ENCODE data around the gene CDKN2AIPNL.
"Not testable (repeated sequence)": the region's sequence is repeated elsewhere in the genome, so short reads cannot be mapped to it uniquely, and the experiment has no call there.

CDKN2AIPNL gene

DNA sequence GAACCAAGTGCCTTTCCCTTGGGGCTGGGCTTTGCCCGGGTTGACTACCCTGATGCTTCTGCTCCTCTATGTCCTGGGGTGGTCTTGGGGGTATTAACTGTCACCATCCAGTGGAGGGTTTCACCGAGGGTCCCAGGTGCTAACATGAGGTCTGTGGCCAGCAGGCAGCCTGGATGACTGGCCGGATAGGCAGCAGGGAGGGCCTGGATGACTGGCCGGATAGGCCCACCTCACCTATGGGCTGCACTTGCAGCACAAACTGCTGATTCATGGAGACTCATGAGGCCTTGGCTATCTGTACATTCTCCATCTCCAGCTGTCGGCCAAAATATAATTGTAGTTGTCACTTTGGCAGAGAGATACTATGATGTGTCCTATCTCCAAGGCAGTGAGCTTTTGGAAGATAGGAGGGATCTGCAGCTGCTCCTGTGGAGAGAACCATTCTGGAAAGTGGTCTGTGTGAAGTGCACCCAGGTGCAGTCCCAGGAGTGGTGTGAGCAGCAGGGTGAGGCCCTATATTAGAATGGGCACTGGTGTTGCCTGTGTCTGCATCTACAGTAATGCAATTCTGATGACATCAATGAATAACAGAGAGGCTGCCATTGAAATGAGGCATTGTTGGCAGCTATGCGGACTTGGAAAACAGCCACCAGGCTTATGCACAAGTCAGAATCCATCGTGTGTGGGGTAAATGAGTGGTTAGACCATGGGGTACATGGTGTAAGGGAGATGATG lies 26.3 kb upstream of the CDKN2AIPNL start:
- no peak for DNase-seq

DNA sequence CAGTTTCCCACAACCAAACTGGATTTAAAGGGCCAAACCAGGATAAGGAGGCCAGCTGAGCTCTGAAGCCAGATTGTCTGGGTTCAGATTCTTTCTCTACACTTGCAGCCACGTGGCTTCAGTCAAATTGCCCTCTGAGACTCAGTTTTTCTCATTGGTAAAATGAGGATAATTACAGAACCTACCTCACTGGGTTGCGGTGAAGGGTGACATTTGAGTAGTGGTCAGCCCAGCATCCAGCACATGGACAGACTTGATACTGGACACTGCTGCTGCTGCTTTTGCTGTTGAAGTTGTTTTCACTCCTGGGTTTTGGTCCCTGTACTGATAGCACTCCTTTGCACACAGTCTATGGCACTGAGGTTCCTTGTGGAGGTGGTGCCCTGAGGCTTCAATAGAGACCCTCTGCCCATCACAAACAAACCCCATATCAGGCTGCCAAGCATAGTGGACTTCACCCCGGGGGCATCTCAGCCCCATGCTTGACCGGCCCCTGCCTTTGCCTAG lies 25.7 kb upstream of the CDKN2AIPNL start:
- DNase-seq: no peak

GRCh38 chr5:134436523-134437339 lies 25.1 kb upstream of the CDKN2AIPNL start:
- DNase-seq: peak in 1 of 2 experiments; percentile 63

GRCh38 chr5:134435560-134435959 lies 23.9 kb upstream of the CDKN2AIPNL start:
- DNase-seq: no peak

DNA sequence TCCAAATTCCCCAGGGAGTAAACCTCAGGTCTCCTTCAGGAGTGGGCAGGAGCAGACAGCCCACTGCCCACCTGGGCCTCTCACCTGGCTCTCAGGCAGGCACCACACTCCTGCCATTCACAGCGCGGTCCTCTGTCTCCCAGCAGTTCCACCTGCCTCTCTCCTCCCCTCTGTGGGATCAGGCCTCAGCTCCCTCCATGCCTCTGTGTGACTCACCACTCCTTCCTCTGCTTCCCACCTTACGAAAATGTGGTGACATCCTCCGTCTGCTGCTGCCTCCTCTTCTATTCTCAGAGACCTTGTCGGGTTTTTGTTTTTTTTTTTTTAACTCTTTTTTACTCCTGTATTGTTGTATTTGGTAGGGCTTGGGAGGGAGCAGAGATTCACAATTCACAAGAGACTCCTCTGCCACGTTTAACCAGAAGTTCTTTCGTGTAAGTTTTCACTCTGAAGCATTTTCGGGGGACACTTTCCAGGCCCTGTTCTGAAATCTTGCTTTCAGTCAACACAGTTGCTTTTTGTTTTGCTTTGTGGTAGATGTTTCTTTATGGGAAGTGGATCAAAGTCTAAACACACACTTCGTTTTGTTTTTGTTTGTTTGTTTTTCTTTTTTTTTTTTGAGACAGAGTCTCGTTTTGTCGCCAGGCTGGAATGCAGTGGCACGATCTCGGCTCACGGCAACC lies 21.1 kb upstream of the CDKN2AIPNL start:
- no peak for DNase-seq

DNA sequence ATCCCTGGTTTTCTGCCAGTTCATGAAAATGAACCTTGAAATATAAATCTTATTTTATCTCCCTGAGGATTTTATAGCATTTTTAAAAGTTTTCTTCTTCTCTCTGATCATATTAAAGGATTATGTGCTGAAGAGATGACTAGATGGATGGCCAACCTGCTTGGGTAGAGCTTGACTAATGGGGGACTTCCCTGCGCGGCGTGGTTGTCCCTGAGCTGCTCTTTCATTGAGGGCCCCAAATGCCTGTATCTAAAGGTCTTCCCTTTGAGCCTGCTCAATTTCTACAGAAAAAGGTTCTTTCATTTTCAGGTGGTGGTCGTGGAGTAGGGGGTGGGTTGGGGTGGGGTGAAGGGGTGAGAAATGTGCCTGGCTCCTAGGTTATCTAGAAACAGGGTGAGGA lies 20.5 kb upstream of the CDKN2AIPNL start:
- no peak for DNase-seq

GRCh38 chr5:134430001-134430569 lies 18.4 kb upstream of the CDKN2AIPNL start:
- peak; percentile 87 to 94 for DNase-seq

- no peak for DNase-seq
Observed at GRCh38 chr5:134427540-134428041, 15.9 kb upstream of the CDKN2AIPNL start.

DNA sequence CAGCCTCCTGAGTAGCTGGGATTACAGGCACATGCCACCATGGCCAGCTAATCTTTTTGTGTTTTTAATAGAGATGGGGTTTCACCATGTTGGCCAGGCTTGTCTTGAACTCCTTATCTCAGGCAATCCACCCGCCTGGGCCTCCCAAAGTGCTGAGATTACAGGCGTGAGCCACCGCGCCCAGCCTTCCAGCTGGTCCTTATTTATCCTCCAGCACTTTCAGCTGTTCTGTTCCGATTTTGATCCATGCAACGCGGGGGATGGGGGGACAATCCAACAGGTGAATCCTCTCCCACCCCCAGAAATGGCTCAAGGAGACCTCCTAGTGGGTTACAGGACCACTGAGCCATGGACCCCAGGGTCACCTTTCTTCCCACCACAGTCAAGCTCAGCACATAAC lies 14.7 kb upstream of the CDKN2AIPNL start:
- DNase-seq: peak in 1 of 2 experiments; percentile 7

DNA sequence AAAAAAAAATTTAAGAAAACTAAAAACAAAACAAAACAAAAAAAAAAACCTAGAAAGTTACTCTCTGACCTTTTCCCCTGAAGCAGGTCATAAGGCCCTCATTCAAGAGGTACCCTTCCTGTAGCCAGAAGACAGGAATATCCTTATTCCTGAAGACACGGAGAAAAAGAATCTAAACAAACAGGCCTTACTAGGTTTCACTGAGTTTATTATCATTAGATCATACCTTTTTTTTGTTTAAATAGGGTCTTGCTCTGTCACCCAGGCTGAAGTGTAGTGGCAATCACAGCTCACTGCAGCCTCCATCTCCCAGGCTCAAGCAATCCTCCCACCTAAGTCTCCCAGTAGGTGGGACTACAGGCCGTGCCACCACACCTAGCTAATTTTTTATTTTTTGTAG lies 11.7 kb upstream of the CDKN2AIPNL start:
- no peak for DNase-seq

DNA sequence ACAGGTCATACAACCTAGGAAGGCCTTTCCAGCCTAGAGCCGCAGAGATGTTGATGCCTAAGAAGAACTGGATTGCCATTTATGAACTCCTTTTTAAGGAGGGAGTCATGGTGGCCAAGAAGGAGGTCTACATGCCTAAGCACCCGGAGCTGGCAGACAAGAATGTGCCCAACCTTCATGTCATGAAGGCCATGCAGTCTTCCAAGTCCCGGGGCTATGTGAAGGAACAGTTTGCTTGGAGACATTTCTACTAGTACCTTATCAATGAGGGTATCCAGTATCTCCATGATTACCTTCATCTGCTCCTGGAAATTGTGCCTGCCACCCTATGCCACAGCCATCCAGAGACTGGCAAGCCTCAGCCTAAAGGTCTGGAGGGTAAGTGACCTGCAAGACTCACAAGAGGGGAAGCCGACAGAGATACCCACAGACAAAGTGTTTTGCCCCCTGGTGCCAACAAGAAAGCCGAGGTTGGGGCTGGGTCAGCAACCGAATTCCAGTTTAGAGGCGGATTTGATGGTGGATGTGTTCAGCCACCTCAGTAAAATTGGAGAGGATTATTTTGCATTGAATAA lies 11.2 kb upstream of the CDKN2AIPNL start:
- DNase-seq: no peak

GRCh38 chr5:134421038-134421437 lies 9.4 kb upstream of the CDKN2AIPNL start:
- not testable (repeated sequence) for DNase-seq

DNA sequence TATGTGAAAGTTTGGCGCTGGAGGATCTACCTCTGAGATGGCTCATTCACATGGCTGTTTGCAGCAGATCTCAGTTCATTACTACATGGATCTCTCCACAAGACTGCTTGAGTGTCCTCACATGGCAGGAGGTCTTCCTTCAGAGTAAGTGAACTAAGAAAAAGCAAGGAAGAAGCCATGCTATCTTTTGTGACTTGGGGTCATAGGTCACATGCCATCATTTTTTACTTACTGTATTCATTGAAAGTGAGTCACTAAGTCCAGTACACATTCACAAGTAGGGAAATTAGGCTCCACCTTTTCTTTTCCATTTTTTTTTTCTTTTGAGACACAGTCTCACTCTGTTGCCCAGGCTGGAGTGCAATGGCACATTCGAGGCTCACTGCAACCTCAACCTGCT lies 8.7 kb upstream of the CDKN2AIPNL start:
- no peak for DNase-seq

- no peak for DNase-seq
Observed at GRCh38 chr5:134418958-134419357, 7.3 kb upstream of the CDKN2AIPNL start.

GRCh38 chr5:134417707-134418106 lies 6.0 kb upstream of the CDKN2AIPNL start:
- DNase-seq: no peak

- no peak for DNase-seq
Observed at GRCh38 chr5:134413046-134413445, 1.4 kb upstream of the CDKN2AIPNL start.

GRCh38 chr5:134411228-134411545 lies 494 bp downstream of the CDKN2AIPNL start:
- DNase-seq: no peak

GRCh38 chr5:134410822-134411221 lies 859 bp downstream of the CDKN2AIPNL start:
- no peak for DNase-seq

DNA sequence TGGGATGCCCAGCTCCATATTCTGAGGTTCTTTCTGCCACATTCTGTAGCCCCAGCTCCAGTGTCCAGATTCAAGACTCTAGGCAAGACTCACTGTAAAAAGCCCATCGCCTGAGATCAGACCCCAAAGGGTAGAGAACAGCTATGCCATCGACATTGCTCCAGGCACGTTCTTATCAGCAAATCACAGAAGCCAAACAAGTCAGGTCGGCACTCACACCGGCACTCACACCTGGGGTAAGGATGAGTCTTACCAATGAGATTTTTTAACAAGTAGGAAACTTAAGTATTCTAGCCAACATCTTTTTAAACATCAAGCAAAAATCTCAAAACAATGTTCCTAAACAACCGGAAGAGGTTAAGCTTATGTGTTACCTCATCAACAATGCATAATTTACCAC lies 2.4 kb downstream of the CDKN2AIPNL start:
- no peak for DNase-seq

GRCh38 chr5:134406390-134406789 lies 5.3 kb downstream of the CDKN2AIPNL start:
- DNase-seq: no peak

- no peak for DNase-seq
Observed at GRCh38 chr5:134403951-134404350, 7.7 kb downstream of the CDKN2AIPNL start.

- no peak for DNase-seq
Observed at GRCh38 chr5:134398609-134399155, 13.0 kb downstream of the CDKN2AIPNL start.
